Subcutaneous adipose tissue (tissue), 4 donors: ENCODE data around the gene VSTM2L. TPM values are rescaled to one million over a fixed set of nuclear protein-coding genes. Genes with fewer than 3 reads are reported as not detected.

Experiments
- total RNA-seq, 4 donors: library from RNA; depleted of rRNA; stranded (reverse); fragments of >200 nt; gene quantifications; one replicate each; pipeline ENCODE4 v1.1.0, GENCODE V29; 2016
- TF ChIP-seq, protein P1 (sequence below): fragments of 450-650 bp; IDR thresholded peaks from one replicate; pipeline ENCODE4 v1.5.1; 2016; ENCODE audit warnings: low read depth, mild to moderate bottlenecking, control low read depth, antibody characterized with exemption, moderate library complexity

The VSTM2L gene
- total RNA-seq, 4 donors from 2014 or later, result 1.1 to 1.9 TPM; not detected in 2

DNA sequence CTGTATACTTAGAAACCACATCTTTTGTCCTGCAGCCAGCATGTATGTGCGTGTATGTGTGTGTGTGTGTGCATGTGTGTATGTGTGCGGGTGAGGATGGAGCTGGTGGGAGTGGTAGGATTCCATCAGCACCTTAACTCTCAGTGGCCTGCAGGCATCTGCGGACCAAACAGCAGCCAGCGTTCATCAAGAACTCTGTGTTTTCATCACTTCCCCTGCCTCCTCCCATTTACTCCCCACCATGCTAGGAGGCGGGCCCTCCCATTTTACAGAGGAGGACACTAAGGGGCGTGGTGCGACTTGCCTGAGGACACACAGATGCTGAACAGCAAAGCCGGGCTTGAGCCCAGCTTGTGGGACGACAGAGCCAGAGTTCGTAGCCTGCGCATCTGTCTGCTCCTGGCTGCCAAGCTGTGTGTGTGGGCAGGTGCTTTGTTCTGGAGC lies 8.9 kb downstream of the VSTM2L start:
- TF ChIP-seq, protein P1, sequence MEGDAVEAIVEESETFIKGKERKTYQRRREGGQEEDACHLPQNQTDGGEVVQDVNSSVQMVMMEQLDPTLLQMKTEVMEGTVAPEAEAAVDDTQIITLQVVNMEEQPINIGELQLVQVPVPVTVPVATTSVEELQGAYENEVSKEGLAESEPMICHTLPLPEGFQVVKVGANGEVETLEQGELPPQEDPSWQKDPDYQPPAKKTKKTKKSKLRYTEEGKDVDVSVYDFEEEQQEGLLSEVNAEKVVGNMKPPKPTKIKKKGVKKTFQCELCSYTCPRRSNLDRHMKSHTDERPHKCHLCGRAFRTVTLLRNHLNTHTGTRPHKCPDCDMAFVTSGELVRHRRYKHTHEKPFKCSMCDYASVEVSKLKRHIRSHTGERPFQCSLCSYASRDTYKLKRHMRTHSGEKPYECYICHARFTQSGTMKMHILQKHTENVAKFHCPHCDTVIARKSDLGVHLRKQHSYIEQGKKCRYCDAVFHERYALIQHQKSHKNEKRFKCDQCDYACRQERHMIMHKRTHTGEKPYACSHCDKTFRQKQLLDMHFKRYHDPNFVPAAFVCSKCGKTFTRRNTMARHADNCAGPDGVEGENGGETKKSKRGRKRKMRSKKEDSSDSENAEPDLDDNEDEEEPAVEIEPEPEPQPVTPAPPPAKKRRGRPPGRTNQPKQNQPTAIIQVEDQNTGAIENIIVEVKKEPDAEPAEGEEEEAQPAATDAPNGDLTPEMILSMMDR, result no peak

DNA sequence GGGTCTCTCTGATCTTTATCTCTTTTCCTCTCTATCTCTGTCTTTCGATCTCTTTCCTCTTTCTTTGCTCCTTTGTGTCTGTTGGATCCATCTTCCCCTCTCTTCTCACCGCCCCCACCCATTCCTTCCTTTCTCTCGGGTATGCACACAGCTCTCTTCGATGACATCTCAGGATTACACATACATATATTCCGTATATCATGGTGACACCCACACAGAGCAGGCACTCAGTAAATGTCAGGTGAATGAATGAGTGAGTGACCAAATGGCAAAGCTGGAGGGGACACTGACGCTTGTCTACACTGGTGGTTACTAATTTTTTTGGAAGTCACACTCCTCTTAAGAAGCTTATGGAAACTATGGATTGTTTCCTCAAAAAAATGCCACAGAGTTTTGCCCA lies 9.9 kb downstream of the VSTM2L start:
- TF ChIP-seq, protein P1, result no peak

DNA sequence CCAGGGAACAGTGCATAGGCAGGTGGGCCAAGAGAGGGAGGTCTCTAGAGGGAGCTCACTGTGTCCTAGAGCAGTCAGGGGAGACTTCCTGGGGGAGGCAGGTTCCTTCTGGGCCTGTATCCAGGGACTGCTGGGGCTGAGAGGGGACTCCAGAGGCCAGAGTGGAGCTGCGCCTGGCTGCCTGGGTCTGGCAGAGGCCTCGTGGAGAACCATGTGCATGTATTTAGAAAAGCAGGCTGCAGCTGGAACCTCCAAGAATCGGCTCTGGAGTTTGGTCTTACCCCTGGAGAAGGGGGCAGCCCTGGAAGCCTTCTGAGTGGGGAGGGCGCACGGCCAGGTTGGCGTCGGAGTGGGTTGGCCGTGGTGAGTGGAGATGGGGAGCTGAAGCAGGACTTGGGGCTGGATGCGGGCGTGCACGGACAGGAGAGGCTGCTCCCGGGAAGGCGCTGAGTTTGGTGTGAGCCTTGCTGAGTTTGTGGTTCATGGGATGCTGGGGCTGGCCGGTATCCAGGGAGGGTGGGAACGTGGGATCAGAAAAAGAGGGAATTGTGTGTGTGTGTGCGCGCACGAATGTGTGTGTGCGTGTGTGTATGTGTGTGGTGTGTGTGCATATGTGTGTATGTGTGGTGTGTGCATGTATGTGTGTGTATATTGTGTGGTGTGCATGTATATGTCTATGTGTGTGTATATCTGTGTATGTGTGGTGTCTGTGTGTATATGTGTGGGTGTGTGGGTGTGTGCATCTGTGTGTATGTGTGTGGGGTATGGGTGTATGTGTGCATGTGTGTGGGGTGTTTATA lies 10.8 kb downstream of the VSTM2L start:
- TF ChIP-seq, protein P1, result no peak

DNA sequence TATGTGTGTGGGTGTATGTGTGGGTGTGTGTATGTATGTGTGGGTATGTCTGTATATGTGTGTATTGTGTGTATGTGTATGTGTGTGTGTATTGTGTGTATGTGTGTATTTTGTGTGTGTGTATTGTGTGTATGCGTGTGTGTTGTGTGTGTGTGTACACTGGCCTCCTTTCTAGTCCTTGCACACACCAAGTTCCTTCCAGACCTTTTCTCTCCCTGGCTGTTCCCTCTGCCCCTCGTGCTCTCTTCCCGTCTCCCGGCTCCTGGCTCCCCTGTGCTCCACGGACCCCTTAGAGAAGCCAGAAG lies 11.4 kb downstream of the VSTM2L start:
- TF ChIP-seq, protein P1, result no peak

DNA sequence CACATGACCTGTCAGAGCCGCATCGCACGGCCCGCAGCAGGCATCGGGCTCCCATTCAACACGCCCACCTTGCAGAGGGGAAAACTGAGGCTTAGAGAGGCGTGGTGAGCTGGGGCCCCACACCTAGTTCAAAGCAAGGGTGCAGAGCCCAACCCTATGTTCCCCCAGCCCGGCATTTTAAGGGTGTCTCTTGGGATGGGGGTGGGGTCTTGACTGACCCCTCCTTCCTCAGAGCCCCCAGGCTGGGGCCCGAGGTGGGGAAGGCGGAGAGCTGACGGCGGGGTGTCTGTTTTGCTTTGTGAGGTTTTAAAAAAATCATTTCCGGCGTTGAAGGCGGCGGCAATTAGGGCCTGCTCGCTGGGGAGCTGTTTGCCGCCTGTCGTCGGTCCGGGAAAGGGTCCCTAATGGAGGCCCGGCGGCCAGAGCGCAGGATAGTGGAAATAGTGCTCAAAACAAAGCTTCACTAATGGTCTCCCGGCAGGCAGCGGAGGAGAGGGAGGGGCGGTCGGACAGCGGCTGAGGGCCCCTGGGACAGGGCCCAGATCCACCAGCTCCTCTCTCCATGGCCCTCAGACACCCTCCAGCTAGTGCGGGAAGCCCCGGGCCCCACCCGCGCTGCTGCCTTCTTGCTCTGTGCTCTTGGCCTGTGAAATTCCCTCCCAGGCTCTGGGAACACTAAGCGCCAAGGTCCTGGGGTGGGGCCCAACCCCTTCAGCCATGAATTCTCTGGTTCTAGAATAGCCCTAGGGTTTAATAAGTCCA lies 11.9 kb downstream of the VSTM2L start:
- TF ChIP-seq, protein P1, result no peak

DNA sequence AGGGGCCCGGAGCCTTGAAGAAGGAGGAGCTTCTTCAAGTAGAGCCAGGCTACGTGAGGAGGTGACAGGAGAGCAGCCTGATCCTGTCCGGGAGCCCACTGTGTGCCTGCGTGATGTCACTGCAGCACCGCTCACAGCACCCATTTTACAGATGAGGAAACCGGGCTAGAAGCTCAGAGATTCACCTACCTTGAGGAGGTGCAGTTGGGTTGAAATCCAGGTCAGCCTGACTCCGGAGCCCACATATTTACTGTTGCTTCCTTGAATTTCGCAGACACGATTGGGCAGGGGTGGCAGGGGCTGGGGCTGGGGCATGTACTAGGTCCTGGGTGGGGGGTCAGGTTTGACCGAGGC lies 12.5 kb downstream of the VSTM2L start:
- TF ChIP-seq, protein P1, result no peak

DNA sequence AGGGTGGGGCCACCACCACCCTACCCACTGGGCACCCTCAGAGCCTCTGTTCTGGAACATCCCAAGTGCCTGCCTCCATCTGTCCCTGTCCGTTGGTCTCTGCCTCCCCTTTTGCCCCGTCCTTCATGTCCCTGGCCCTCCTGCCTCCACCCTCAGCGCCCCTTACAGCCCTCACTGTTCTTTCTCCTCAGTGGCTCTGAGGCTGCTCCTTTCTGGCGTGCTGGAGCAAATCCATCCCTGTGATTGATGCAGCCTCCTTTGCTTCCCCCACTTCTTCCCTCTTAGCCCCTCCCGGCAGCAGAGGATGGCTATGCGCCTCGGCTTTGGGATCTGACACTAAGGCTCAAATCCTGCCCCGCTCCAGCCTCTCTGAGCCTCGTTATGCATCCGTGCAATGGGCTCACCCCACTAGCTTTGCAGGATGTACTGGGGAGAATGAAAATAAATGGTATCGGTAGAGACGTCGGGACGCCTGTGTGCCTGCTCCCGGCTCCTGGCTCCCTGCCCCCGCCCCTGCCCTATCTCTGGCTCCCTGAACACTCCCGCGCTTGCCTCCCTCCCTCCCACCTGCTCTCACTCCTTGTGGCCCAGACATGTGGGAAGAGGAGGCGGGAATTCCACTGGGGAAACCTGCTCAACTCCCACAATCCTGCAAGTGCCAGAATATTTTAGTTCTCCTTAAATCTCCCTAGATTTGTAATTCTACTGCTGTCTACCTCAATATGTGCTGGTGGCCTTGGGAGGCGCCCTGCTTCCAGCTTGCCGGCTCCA lies 13.1 kb downstream of the VSTM2L start:
- TF ChIP-seq, protein P1, result no peak
